Measurements from ENCODE around the gene PRPF40A. TPM values are rescaled to one million over a fixed set of nuclear protein-coding genes. Genes with fewer than 3 reads are reported as not detected.

PRPF40A gene
- total and polyA plus RNA-seq, 2 of the 8 experiments (the other 6 are each of a cell fraction or from before 2014, with no cell fraction given), result 85.5 to 176 TPM

GRCh38 chr2:152618193-152618564 is 99.1 kb downstream of the PRPF40A start:
- H3K9ac ChIP-seq (replicated peaks in 1 of 4; ENCODE audit: extremely low read depth in 1 of 4, low read depth in 3 of 4, low read length in 3 of 4), result no peak overlapping the region
- no peaks in the 10 kb centered on the region for H3K79me1 ChIP-seq (ENCODE audit: low read depth, low read length)
- H3K23ac ChIP-seq (ENCODE audit: insufficient read length), result no peak overlapping the region
- H3K4me1 ChIP-seq (replicated peaks in 1 of 4; ENCODE audit: control insufficient read depth in 3 of 4, insufficient read depth in 4 of 4, low read length in 3 of 4), result no peaks in the 10 kb centered on the region
- CTCF ChIA-PET (ENCODE audit: partially characterized antibody), result interaction anchor here (0.8 to 1.8 kb wide), 6 partner anchors 12 to 442 kb away, joined by 3 to 7 read pairs (median 4); no protein-coding TSS in a partner anchor
- H2AFZ ChIP-seq (ENCODE audit: low read length), result no peak overlapping the region
- H3K27me3 ChIP-seq (replicated peaks in 1 of 4; ENCODE audit: control insufficient read depth in 3 of 4, extremely low read depth in 1 of 4, insufficient read depth in 3 of 4, low read length in 3 of 4), result no peaks in the 10 kb centered on the region
- DNase-seq (ENCODE audit: low read depth in 1 of 2, low spot score in 2 of 2), result no peak
- H2BK120ac ChIP-seq (replicated peaks; ENCODE audit: low read depth, low read length), result no peak overlapping the region
- 84% methylated on average over 5 of the region's 5 CpGs; no CpG with 5 or more reads in 1 of the 2 experiments for WGBS, 2 experiments (ENCODE audit: extremely low coverage in 1 of 2, insufficient coverage in 1 of 2, insufficient read length in 1 of 2, insufficient replicate concordance in 2 of 2, low coverage in 1 of 2, low lambda C conversion rate in 2 of 2, missing lambda C conversion rate in 1 of 2)
- H2BK5ac ChIP-seq (ENCODE audit: low read depth, low read length), result no peak overlapping the region
- no peak overlapping the region for H2AK5ac ChIP-seq (ENCODE audit: low read depth, low read length)
- no peak overlapping the region for H3K14ac ChIP-seq (ENCODE audit: insufficient read length)
- no peaks in the 10 kb centered on the region for H4K20me1 ChIP-seq (replicated peaks in 1 of 2; ENCODE audit: control insufficient read depth in 1 of 2, insufficient read depth in 2 of 2, low read length in 2 of 2)
- H3K4me2 ChIP-seq (ENCODE audit: insufficient read depth in 1 of 2, low read depth in 2 of 2, low read length in 2 of 2), result no peak overlapping the region
- no peak overlapping the region for H3K18ac ChIP-seq (ENCODE audit: extremely low read depth, low read length)
- no peak overlapping the region for H3K4me3 ChIP-seq (ENCODE audit: extremely low read depth in 1 of 4, insufficient read depth in 2 of 4, low read depth in 3 of 4, low read length in 4 of 4)
- POLR2A ChIA-PET (ENCODE audit: partially characterized antibody), result no interaction called here
- peaks cover 6 to 55% (median 41%) of the 10 kb centered on the region in 4 experiments for H3K36me3 ChIP-seq (ENCODE audit: control insufficient read depth in 2 of 4, insufficient read depth in 4 of 4, low read length in 3 of 4)
- no peak overlapping the region for H4K5ac ChIP-seq (ENCODE audit: insufficient read length, low read depth, low read length)
- no peak overlapping the region for H2BK12ac ChIP-seq (ENCODE audit: low read depth, low read length)
- no peak overlapping the region for H3K56ac ChIP-seq (replicated peaks; ENCODE audit: insufficient read length, low read depth, low read length)
- H4K91ac ChIP-seq (replicated peaks; ENCODE audit: insufficient read length, low read length), result no peak overlapping the region
- no peaks in the 10 kb centered on the region for H3K79me2 ChIP-seq (ENCODE audit: control insufficient read depth in 1 of 2, insufficient read depth in 2 of 2, low read length in 2 of 2)
- H3K23me2 ChIP-seq (ENCODE audit: low read depth, low read length), result no peaks in the 10 kb centered on the region
- no peak for FAIRE-seq
- no peak overlapping the region for H2BK20ac ChIP-seq (ENCODE audit: low read length)
- H4K8ac ChIP-seq (ENCODE audit: extremely low read depth, insufficient read depth, low read length), result no peak overlapping the region
- H2BK15ac ChIP-seq (ENCODE audit: low read length), result no peak overlapping the region
- H3K4ac ChIP-seq (replicated peaks; ENCODE audit: insufficient read length, low read depth, low read length), result no peak overlapping the region
- H3K9me3 ChIP-seq (ENCODE audit: insufficient read depth in 2 of 2, low read depth in 1 of 2, low read length in 1 of 2), result no peaks in the 10 kb centered on the region
- H3K27ac ChIP-seq (ENCODE audit: low read depth, low read length), result no peak overlapping the region
- TF ChIP-seq BRCA1 (IDR thresholded peaks at IDR 0.05; ENCODE audit: low read depth, low read length), result no peak

All from H1 (cell line).